K562 (cell line): ENCODE data around the gene TNRC6B. TPM values are rescaled to one million over a fixed set of nuclear protein-coding genes. Genes with fewer than 3 reads are reported as not detected.

ENCODE experiments used
- BCOR ChIP-seq: fragments of 450-650 bp; IDR thresholded peaks from 2 replicates; pipeline ENCODE4 v1.6.1; 2016
- PRMT5 ChIP-seq: sonication (generic); formaldehyde crosslinking; IDR thresholded peaks from 2 replicates; pipeline ENCODE4 v1.5.0; 2020; ENCODE audit warnings: missing genetic modification reagents
- SNRNP70 ChIP-seq: fragments of 200-400 bp; formaldehyde crosslinking; optimal IDR thresholded peaks from 2 replicates; pipeline ENCODE3; 2017; ENCODE audit warnings: low read depth, low read length
- TAF9B ChIP-seq: fragments of 450-650 bp; IDR thresholded peaks from 2 replicates; pipeline ENCODE4 v1.6.1; 2018; ENCODE audit warnings: mild to moderate bottlenecking; ENCODE audit not compliant: partially characterized antibody
- ZKSCAN3 ChIP-seq: fragments of 250-450 bp; sonication (Bioruptor Pico); IDR thresholded peaks from 2 replicates; pipeline ENCODE4 v1.4.0; 2020
- polyA plus RNA-seq, 8 experiments: library from polyadenylated mRNA; depleted of rRNA in 4 of 8; stranded (reverse) in 5 of 8; unstranded in 3 of 8; fragments of >200 nt; fragmentation: Nextera tagmentation in 2 of 8; fragmentation: Illumina TruSeq in 1 of 8; extraction: Ambion mirVana in 2 of 8; extraction: Trizol in 1 of 8; gene quantifications; 2 replicates each; pipeline versions ENCODE4 v1.2.1 to v1.2.3, GENCODE V29; 2011 to 2014; ENCODE audit warnings: inconsistent platforms in 1 of 8, missing spikeins in 1 of 8
- total RNA-seq, 7 experiments: library from RNA; depleted of rRNA in 6 of 7; stranded (reverse); fragments of >200 nt in 6 of 7; fragmentation: Illumina TruSeq in 2 of 7; extraction: Trizol in 2 of 7; gene quantifications; 2 replicates each; pipeline versions ENCODE4 v1.2.1 to v1.2.3, GENCODE V29; 2011 to 2021; ENCODE audit warnings: low replicate concordance in 1 of 7
- TF ChIP-seq, protein P1 (sequence below): sonication (generic); formaldehyde crosslinking; IDR thresholded peaks from 2 replicates; pipeline ENCODE4 v1.8.0; 2023; ENCODE audit warnings: missing genetic modification reagents, mild to moderate bottlenecking, borderline replicate concordance
- TF ChIP-seq, protein P2 (sequence below): sonication (generic); formaldehyde crosslinking; IDR thresholded peaks from 2 replicates; pipeline ENCODE4 v1.8.0; 2022; ENCODE audit warnings: missing genetic modification reagents, mild to moderate bottlenecking, borderline replicate concordance

The TNRC6B gene
- total and polyA plus RNA-seq, 9 of the 15 experiments (the other 6 are each of a cell fraction or from before 2014, with no cell fraction given): 0.96 to 18.8 (median 10.8) TPM

DNA sequence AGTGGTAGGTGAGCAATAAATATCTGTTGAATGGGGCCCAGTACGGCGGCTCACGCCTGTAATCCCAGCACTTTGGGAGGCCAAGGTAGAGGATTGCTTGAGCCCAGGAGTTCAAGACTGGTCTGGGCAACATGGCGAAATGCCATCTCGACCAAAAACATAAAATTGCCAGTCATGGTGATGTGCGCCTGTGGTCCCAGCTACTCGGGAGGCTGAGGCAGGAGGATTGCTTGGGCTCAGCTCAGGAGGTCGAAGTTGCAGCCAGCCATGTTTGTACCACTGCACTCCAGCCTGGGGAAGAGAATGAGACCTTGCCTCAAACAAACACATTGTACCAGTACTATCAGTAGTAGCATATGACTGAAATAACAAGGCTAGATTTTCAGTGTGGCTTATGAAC, 196.8 kb downstream of the TNRC6B start (continued):
- TF ChIP-seq TAF9B (no peak), SNRNP70 (no peak), PRMT5 (CRISPR knock-in tag) (no peak), ZKSCAN3 (no peak), BCOR (no peak)
- TF ChIP-seq, protein P1, sequence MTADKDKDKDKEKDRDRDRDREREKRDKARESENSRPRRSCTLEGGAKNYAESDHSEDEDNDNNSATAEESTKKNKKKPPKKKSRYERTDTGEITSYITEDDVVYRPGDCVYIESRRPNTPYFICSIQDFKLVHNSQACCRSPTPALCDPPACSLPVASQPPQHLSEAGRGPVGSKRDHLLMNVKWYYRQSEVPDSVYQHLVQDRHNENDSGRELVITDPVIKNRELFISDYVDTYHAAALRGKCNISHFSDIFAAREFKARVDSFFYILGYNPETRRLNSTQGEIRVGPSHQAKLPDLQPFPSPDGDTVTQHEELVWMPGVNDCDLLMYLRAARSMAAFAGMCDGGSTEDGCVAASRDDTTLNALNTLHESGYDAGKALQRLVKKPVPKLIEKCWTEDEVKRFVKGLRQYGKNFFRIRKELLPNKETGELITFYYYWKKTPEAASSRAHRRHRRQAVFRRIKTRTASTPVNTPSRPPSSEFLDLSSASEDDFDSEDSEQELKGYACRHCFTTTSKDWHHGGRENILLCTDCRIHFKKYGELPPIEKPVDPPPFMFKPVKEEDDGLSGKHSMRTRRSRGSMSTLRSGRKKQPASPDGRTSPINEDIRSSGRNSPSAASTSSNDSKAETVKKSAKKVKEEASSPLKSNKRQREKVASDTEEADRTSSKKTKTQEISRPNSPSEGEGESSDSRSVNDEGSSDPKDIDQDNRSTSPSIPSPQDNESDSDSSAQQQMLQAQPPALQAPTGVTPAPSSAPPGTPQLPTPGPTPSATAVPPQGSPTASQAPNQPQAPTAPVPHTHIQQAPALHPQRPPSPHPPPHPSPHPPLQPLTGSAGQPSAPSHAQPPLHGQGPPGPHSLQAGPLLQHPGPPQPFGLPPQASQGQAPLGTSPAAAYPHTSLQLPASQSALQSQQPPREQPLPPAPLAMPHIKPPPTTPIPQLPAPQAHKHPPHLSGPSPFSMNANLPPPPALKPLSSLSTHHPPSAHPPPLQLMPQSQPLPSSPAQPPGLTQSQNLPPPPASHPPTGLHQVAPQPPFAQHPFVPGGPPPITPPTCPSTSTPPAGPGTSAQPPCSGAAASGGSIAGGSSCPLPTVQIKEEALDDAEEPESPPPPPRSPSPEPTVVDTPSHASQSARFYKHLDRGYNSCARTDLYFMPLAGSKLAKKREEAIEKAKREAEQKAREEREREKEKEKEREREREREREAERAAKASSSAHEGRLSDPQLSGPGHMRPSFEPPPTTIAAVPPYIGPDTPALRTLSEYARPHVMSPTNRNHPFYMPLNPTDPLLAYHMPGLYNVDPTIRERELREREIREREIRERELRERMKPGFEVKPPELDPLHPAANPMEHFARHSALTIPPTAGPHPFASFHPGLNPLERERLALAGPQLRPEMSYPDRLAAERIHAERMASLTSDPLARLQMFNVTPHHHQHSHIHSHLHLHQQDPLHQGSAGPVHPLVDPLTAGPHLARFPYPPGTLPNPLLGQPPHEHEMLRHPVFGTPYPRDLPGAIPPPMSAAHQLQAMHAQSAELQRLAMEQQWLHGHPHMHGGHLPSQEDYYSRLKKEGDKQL (CRISPR knock-in tag): no peak
- TF ChIP-seq, protein P2, sequence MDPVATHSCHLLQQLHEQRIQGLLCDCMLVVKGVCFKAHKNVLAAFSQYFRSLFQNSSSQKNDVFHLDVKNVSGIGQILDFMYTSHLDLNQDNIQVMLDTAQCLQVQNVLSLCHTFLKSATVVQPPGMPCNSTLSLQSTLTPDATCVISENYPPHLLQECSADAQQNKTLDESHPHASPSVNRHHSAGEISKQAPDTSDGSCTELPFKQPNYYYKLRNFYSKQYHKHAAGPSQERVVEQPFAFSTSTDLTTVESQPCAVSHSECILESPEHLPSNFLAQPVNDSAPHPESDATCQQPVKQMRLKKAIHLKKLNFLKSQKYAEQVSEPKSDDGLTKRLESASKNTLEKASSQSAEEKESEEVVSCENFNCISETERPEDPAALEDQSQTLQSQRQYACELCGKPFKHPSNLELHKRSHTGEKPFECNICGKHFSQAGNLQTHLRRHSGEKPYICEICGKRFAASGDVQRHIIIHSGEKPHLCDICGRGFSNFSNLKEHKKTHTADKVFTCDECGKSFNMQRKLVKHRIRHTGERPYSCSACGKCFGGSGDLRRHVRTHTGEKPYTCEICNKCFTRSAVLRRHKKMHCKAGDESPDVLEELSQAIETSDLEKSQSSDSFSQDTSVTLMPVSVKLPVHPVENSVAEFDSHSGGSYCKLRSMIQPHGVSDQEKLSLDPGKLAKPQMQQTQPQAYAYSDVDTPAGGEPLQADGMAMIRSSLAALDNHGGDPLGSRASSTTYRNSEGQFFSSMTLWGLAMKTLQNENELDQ (CRISPR knock-in tag): no peak
- TF ChIP-seq, all 486 proteins: peak for 0
